Astrocyte (in vitro differentiated cells and primary cell): Measurements from ENCODE around the gene LY86. TPM values are rescaled to one million over a fixed set of nuclear protein-coding genes. Genes with fewer than 3 reads are reported as not detected.
A peak's percentile ranks its signal among the peaks of the same experiment; 100 is the strongest.

Experiments used
- DNase-seq: peaks from one replicate; pipeline ENCODE4 v3.0.0-alpha.2; 2010; ENCODE audit warnings: low read depth
- FAIRE-seq: peaks from 2 replicates; lab custom pipeline; 2011; peaks lifted over from hg19 to GRCh38; lab: Jason Lieb, UNC
- H2AFZ ChIP-seq: 2 replicates; pipeline ENCODE4 v1.6.0; 2012; ENCODE audit warnings: low read depth, low read length, inconsistent platforms
- H3K27ac ChIP-seq: 2 replicates; pipeline ENCODE4 v1.5.1; 2011; ENCODE audit warnings: low read depth, low read length, inconsistent platforms
- H3K27me3 ChIP-seq: 2 replicates; pipeline ENCODE4 v1.6.0; 2011; ENCODE audit warnings: low read length, inconsistent platforms; ENCODE audit not compliant: insufficient read depth
- H3K36me3 ChIP-seq: 2 replicates; pipeline ENCODE4 v1.5.1; 2011; ENCODE audit warnings: low read length, inconsistent platforms; ENCODE audit not compliant: insufficient read depth
- H3K4me1 ChIP-seq: 2 replicates; pipeline ENCODE4 v1.5.1; 2011; ENCODE audit warnings: low read length, inconsistent platforms; ENCODE audit not compliant: insufficient read depth
- H3K4me2 ChIP-seq: 2 replicates; pipeline ENCODE4 v1.6.0; 2012; ENCODE audit warnings: low read length, inconsistent platforms
- H3K4me3 ChIP-seq: 2 replicates; pipeline ENCODE4 v1.5.1; 2011; ENCODE audit warnings: low read depth, mild to moderate bottlenecking, low read length, inconsistent platforms; ENCODE audit not compliant: insufficient read depth
- H3K79me2 ChIP-seq: 2 replicates; pipeline ENCODE4 v1.6.0; 2012; ENCODE audit warnings: mild to moderate bottlenecking, low read length, inconsistent platforms; ENCODE audit not compliant: insufficient read depth
- H3K9ac ChIP-seq: 2 replicates; pipeline ENCODE4 v1.6.0; 2012; ENCODE audit warnings: mild to moderate bottlenecking, low read length, inconsistent platforms
- H3K9me3 ChIP-seq: 2 replicates; pipeline ENCODE4 v1.5.1; 2012; ENCODE audit warnings: low read depth, mild to moderate bottlenecking, low read length, inconsistent platforms; ENCODE audit not compliant: insufficient read depth
- H4K20me1 ChIP-seq: 2 replicates; pipeline ENCODE4 v1.6.0; 2012; ENCODE audit warnings: low read length, inconsistent platforms; ENCODE audit not compliant: insufficient read depth
- H3K27ac Mint-ChIP-seq: one replicate; pipeline ENCODE4 v1.8.0; 2021; ENCODE audit warnings: mild to moderate bottlenecking, mixed read lengths; ENCODE audit not compliant: unreplicated experiment
- H3K27me3 Mint-ChIP-seq: one replicate; pipeline ENCODE4 v1.8.0; 2021; ENCODE audit warnings: low read depth, mixed read lengths; ENCODE audit not compliant: unreplicated experiment
- H3K36me3 Mint-ChIP-seq: one replicate; pipeline ENCODE4 v1.8.0; 2021; ENCODE audit warnings: low read depth, mixed read lengths; ENCODE audit not compliant: unreplicated experiment
- H3K4me1 Mint-ChIP-seq: one replicate; pipeline ENCODE4 v1.8.0; 2021; ENCODE audit warnings: low read depth, mixed read lengths; ENCODE audit not compliant: unreplicated experiment
- H3K4me3 Mint-ChIP-seq: one replicate; pipeline ENCODE4 v1.8.0; 2021; ENCODE audit warnings: mild to moderate bottlenecking, moderate library complexity, mixed read lengths; ENCODE audit not compliant: unreplicated experiment
- H3K9me3 Mint-ChIP-seq: one replicate; pipeline ENCODE4 v1.8.0; 2021; ENCODE audit warnings: mild to moderate bottlenecking, mixed read lengths; ENCODE audit not compliant: unreplicated experiment
- CTCF ChIP-seq: IDR thresholded peaks from 2 replicates; pipeline ENCODE4 v1.5.1; 2011; ENCODE audit warnings: low read depth, mild to moderate bottlenecking, inconsistent platforms, low read length, moderate library complexity; ENCODE audit not compliant: insufficient read depth
- EZH2 ChIP-seq: IDR thresholded peaks from 2 replicates; pipeline ENCODE4 v1.6.1; 2012; ENCODE audit warnings: mild to moderate bottlenecking, low read length, inconsistent platforms; ENCODE audit not compliant: insufficient read depth
- total RNA-seq: library from RNA; stranded (reverse); gene quantifications from 2 replicates; pipeline ENCODE4 v1.2.1, GENCODE V29; 2021

The LY86 gene
- total RNA-seq, 1 donor from 2014 or later: not detected

DNA sequence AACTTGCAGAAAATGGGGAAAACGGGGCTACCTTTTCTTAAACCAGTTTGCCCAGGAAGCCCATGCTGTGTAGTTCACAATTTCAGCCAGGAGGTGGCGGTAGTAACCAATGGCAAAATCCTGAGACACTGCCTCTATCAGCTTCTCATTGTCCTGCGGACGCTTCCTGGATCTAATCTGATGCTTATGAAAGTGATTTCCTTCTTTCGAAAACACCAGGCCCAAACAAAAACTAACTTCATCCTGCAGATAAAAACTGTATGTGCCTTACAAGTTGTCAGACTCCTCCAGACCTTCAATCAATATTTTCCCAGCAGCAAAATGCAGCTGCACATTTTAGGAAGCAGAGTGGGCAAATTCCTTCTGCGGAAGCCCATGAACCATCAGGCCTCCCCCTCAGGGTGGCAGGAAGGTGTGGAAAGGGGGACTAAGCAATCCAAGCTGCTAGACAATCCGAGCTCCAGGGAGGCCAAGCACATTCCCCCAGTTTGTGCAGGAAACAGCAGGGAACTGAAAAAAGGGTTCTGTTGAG, 88.5 kb downstream of the LY86 start:
- Histone ChIP-seq H3K4me1 (no peaks in the 10 kb centered on the region), H3K9me3 (no peaks in the 10 kb centered on the region), H3K9ac (no peak overlapping the region), H3K79me2 (no peaks in the 10 kb centered on the region), H4K20me1 (no peaks in the 10 kb centered on the region), H3K27me3 (no peaks in the 10 kb centered on the region), H3K36me3 (no peaks in the 10 kb centered on the region), H3K27ac (no peak overlapping the region), H2AFZ (peak overlapping the region; percentile 34), H3K4me2 (peak overlapping the region; percentile 38), H3K4me3 (no peak overlapping the region)
- H3K27ac Mint-ChIP-seq: peak overlapping the region; percentile 36
- H3K27me3 Mint-ChIP-seq: no peaks in the 10 kb centered on the region
- DNase-seq (peak; percentile 25), FAIRE-seq (peak; percentile 70)
- peaks cover 13% of the 10 kb centered on the region for H3K4me1 Mint-ChIP-seq
- TF ChIP-seq EZH2 (no peak), CTCF (peak; percentile 96)
- no peaks in the 10 kb centered on the region for H3K36me3 Mint-ChIP-seq
- H3K9me3 Mint-ChIP-seq: no peaks in the 10 kb centered on the region
- no peak overlapping the region for H3K4me3 Mint-ChIP-seq

- H4K20me1 ChIP-seq: no peaks in the 10 kb centered on the region
- H3K36me3 ChIP-seq: no peaks in the 10 kb centered on the region
- H2AFZ ChIP-seq: no peak overlapping the region
- H3K27me3 Mint-ChIP-seq: no peaks in the 10 kb centered on the region
- peaks cover 13% of the 10 kb centered on the region for H3K4me1 Mint-ChIP-seq
- no peak overlapping the region for H3K4me3 ChIP-seq
- no peaks in the 10 kb centered on the region for H3K4me1 ChIP-seq
- no peaks in the 10 kb centered on the region for H3K79me2 ChIP-seq
- no peaks in the 10 kb centered on the region for H3K9me3 ChIP-seq
- no peak overlapping the region for H3K27ac ChIP-seq
- H3K4me3 Mint-ChIP-seq: no peak overlapping the region
- DNase-seq: peak; percentile 42
- H3K9me3 Mint-ChIP-seq: no peaks in the 10 kb centered on the region
- FAIRE-seq: no peak
- no peaks in the 10 kb centered on the region for H3K27me3 ChIP-seq
- H3K4me2 ChIP-seq: no peak overlapping the region
- TF ChIP-seq CTCF (no peak), EZH2 (no peak)
- no peaks in the 10 kb centered on the region for H3K36me3 Mint-ChIP-seq
- H3K27ac Mint-ChIP-seq: peak overlapping the region; percentile 53
- H3K9ac ChIP-seq: no peak overlapping the region
These were observed 89.7 kb downstream of the LY86 start for GRCh38 chr6:6678185-6678671.

DNA sequence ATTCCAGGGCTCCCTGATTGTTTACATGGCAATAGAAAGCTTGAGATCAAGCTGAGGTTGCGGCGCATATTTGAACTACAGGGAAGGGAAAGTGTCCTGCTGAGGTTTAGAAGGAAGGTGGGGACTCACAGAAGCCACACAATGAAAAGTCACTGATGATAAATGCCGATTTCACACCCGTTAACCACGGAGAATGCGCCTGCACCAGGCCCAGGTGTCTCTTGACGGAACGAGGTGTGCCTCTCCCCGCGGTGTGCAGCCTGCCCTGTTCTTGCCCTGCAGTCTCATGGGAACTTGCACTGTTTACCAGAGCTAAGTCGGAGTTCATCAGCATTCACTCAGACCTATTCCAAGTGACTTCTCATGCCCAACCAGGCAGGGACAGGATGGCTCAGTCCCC, 90.3 kb downstream of the LY86 start:
- Histone ChIP-seq H3K27me3 (no peaks in the 10 kb centered on the region), H3K9me3 (no peaks in the 10 kb centered on the region), H3K79me2 (no peaks in the 10 kb centered on the region), H3K27ac (no peak overlapping the region), H3K9ac (no peak overlapping the region), H4K20me1 (no peaks in the 10 kb centered on the region), H3K4me1 (no peaks in the 10 kb centered on the region), H2AFZ (no peak overlapping the region), H3K4me3 (no peak overlapping the region), H3K4me2 (no peak overlapping the region), H3K36me3 (no peaks in the 10 kb centered on the region)
- TF ChIP-seq EZH2 (no peak), CTCF (no peak)
- Mint-ChIP-seq H3K27me3 (peaks cover 3% of the 10 kb centered on the region), H3K27ac (no peak overlapping the region), H3K36me3 (no peaks in the 10 kb centered on the region), H3K9me3 (no peaks in the 10 kb centered on the region), H3K4me3 (no peak overlapping the region), H3K4me1 (peaks cover 13% of the 10 kb centered on the region)
- FAIRE-seq: no peak
- DNase-seq: no peak
